Liver (tissue), 9 donors: ENCODE measurements around the gene SORBS2. TPM values are rescaled to one million over a fixed set of nuclear protein-coding genes. Genes with fewer than 3 reads are reported as not detected.
"Not testable (repeated sequence)": the region's sequence is repeated elsewhere in the genome, so short reads cannot be mapped to it uniquely, and the experiment has no call there.

Experiments
- DNase-seq: peaks from one replicate; pipeline ENCODE4 v3.0.0-alpha.2; 2017; ENCODE audit warnings: low spot score
- H3K27ac ChIP-seq, 2 donors: one replicate each; pipeline ENCODE4 v1.7.0; 2013; ENCODE audit warnings: inconsistent platforms in 2 of 2, low read length in 2 of 2, control low read depth in 1 of 2, low read depth in 1 of 2, mild to moderate bottlenecking in 1 of 2
- H3K27me3 ChIP-seq, 4 donors: one replicate each; pipeline versions ENCODE4 v1.6.1 to v1.7.0; 2013; ENCODE audit warnings: low read length in 3 of 4, inconsistent platforms in 1 of 4, mild to moderate bottlenecking in 1 of 4, moderate library complexity in 1 of 4; ENCODE audit not compliant: control insufficient read depth in 4 of 4, insufficient read depth in 4 of 4
- H3K36me3 ChIP-seq, 4 donors: one replicate each; pipeline versions ENCODE4 v1.6.1 to v1.7.0; 2013; ENCODE audit warnings: low read length in 3 of 4, mild to moderate bottlenecking in 3 of 4, low read depth in 1 of 4, moderate library complexity in 1 of 4; ENCODE audit not compliant: control insufficient read depth in 4 of 4, insufficient read depth in 3 of 4
- H3K4me1 ChIP-seq, 4 donors: one replicate each; pipeline versions ENCODE4 v1.6.1 to v1.7.0; 2013; ENCODE audit warnings: low read length in 3 of 4, mild to moderate bottlenecking in 3 of 4, moderate library complexity in 1 of 4; ENCODE audit not compliant: control insufficient read depth in 4 of 4, insufficient read depth in 4 of 4
- H3K4me3 ChIP-seq, 3 donors: one replicate each; pipeline versions ENCODE4 v1.6.1 to v1.7.0; 2013; ENCODE audit warnings: low read length in 3 of 3, control low read depth in 1 of 3, low read depth in 1 of 3, mild to moderate bottlenecking in 1 of 3
- H3K9ac ChIP-seq, 2 donors: one replicate each; pipeline ENCODE4 v1.7.0; 2013; ENCODE audit warnings: low read length in 2 of 2, mild to moderate bottlenecking in 2 of 2, moderate library complexity in 2 of 2, control low read depth in 1 of 2, low read depth in 1 of 2
- H3K9me3 ChIP-seq, 4 donors: one replicate each; pipeline versions ENCODE4 v1.6.1 to v1.7.0; 2013; ENCODE audit warnings: low read length in 3 of 4; ENCODE audit not compliant: control insufficient read depth in 4 of 4
- ATF3 ChIP-seq: IDR thresholded peaks from 2 replicates; pipeline ENCODE4 v1.6.1; 2016; ENCODE audit warnings: antibody characterized with exemption
- FOXA2 ChIP-seq: IDR thresholded peaks from 2 replicates; pipeline ENCODE4 v1.6.1; 2016; ENCODE audit warnings: antibody characterized with exemption
- GABPA ChIP-seq, 2 donors: IDR thresholded peaks in 1 of 2; conservative IDR thresholded peaks in 1 of 2; 2 replicates each; pipeline ENCODE4 v1.6.1; 2016; ENCODE audit warnings: antibody characterized with exemption in 2 of 2, mild to moderate bottlenecking in 1 of 2, moderate library complexity in 1 of 2
- HNF4A ChIP-seq, 2 donors: conservative IDR thresholded peaks; 2 replicates each; pipeline ENCODE4 v1.6.1; 2016; ENCODE audit warnings: antibody characterized with exemption in 2 of 2, mild to moderate bottlenecking in 2 of 2
- HNF4G ChIP-seq: IDR thresholded peaks from 2 replicates; pipeline ENCODE4 v1.6.1; 2016; ENCODE audit warnings: antibody characterized with exemption
- JUND ChIP-seq, 2 donors: IDR thresholded peaks; 2 replicates each; pipeline ENCODE4 v1.6.1; 2016; ENCODE audit warnings: antibody characterized with exemption in 2 of 2
- MAX ChIP-seq: IDR thresholded peaks from 2 replicates; pipeline ENCODE4 v1.6.1; 2016; ENCODE audit warnings: antibody characterized with exemption
- NR2F2 ChIP-seq: IDR thresholded peaks from 2 replicates; pipeline ENCODE4 v1.6.1; 2016; ENCODE audit warnings: antibody characterized with exemption
- RAD21 ChIP-seq, 2 donors: IDR thresholded peaks; 2 replicates each; pipeline ENCODE4 v1.6.1; 2016; ENCODE audit warnings: antibody characterized with exemption in 2 of 2, mild to moderate bottlenecking in 2 of 2
- REST ChIP-seq: IDR thresholded peaks from 2 replicates; pipeline ENCODE4 v1.6.1; 2016; ENCODE audit warnings: antibody characterized with exemption, mild to moderate bottlenecking
- RXRA ChIP-seq, 2 donors: IDR thresholded peaks; 2 replicates each; pipeline ENCODE4 v1.6.1; 2017 to 2018; ENCODE audit warnings: antibody characterized with exemption in 2 of 2, mild to moderate bottlenecking in 1 of 2
- TAF1 ChIP-seq: conservative IDR thresholded peaks from 2 replicates; pipeline ENCODE4 v1.6.1; 2016; ENCODE audit warnings: antibody characterized with exemption, mild to moderate bottlenecking
- YY1 ChIP-seq: IDR thresholded peaks from 2 replicates; pipeline ENCODE4 v1.6.1; 2016; ENCODE audit warnings: antibody characterized with exemption, mild to moderate bottlenecking
- WGBS: extraction: QIAGEN DNeasy Blood & Tissue Kit; methylation state at CpG from one replicate; pipeline ENCODE4 v1.1.7; 2013; 5-methylcytosine and 5-hydroxymethylcytosine counted together
- polyA plus RNA-seq, 2 donors: library from polyadenylated mRNA; stranded (reverse) in 1 of 2; unstranded in 1 of 2; fragments of 200-250 nt in 1 of 2; fragments of >200 nt in 1 of 2; fragmentation: Nextera tagmentation in 1 of 2; extraction: Ambion mirVana in 1 of 2; gene quantifications; one replicate each; pipeline versions ENCODE4 v1.2.1 to v1.2.3, GENCODE V29; 2013 to 2015
- total RNA-seq, 2 donors: library from RNA; depleted of rRNA; stranded (reverse); fragments of >200 nt; gene quantifications; one replicate each; pipeline ENCODE4 v1.2.3, GENCODE V29; 2014
- donor health status: healthy.
- donor health status: healthy.
- donor health status: healthy.
- donor health status: healthy.
- donor health status: healthy.

SORBS2 gene
- total RNA-seq, result 10 to 100 TPM; 23.3 to 73.9 TPM
- polyA plus RNA-seq, result 100 to 1,000 TPM in 1 of 2 donors, 10 to 100 TPM in 1; 45.4 to 136 TPM

- no peaks in the 10 kb centered on the region for H3K36me3 ChIP-seq
- peaks cover 2 to 32% (median 11%) of the 10 kb centered on the region in 4 donors for H3K4me1 ChIP-seq
- no peaks in the 10 kb centered on the region for H3K27me3 ChIP-seq
- TF ChIP-seq YY1 (peak; percentile 97), JUND (IDR thresholded peaks at IDR 0.05) (no peak), TAF1 (peak; percentile 69), RAD21 (IDR thresholded peaks at IDR 0.05) (peak in 1 of 2 donors; percentile 28), ATF3 (peak; percentile 17), RXRA (IDR thresholded peaks at IDR 0.05) (no peak), MAX (peak; percentile 10)
- H3K9me3 ChIP-seq, result no peaks in the 10 kb centered on the region
- peak within 1 kb of the TSS; percentile 88 to 95 for H3K27ac ChIP-seq
- peak; percentile 48 for DNase-seq
- peak within 1 kb of the TSS; percentile 66 to 96 for H3K9ac ChIP-seq
- WGBS, result 15% methylated on average over 20 of the region's 20 CpGs
- peak within 1 kb of the TSS; percentile 52 to 85 (median 64) for H3K4me3 ChIP-seq
Measured at GRCh38 chr4:185811509-185812364, at the start of gene SORBS2. SORBS2 (minus strand) TSS chr4:185812194; CDS start chr4:185690571, 121,623 bp downstream.

GRCh38 chr4:185859111-185859510 is 47.1 kb upstream of the SORBS2 start:
- no peak overlapping the region for H3K27ac ChIP-seq
- peaks cover 0 to 2% (median 0%) of the 10 kb centered on the region in 4 donors for H3K9me3 ChIP-seq
- H3K9ac ChIP-seq, result no peak overlapping the region
- no peak overlapping the region for H3K4me3 ChIP-seq
- no peak for DNase-seq
- H3K4me1 ChIP-seq, result no peaks in the 10 kb centered on the region
- WGBS, result 54% methylated on average over 7 of the region's 7 CpGs
- H3K36me3 ChIP-seq, result no peaks in the 10 kb centered on the region
- TF ChIP-seq FOXA2 (no peak), REST (no peak), RAD21 (IDR thresholded peaks at IDR 0.05) (no peak), ATF3 (no peak), RXRA (IDR thresholded peaks at IDR 0.05) (no peak), GABPA (IDR thresholded peaks at IDR 0.05 in 1 of 2, conservative IDR thresholded peaks at IDR 0.05 in 1 of 2) (no peak), NR2F2 (no peak), YY1 (no peak), MAX (no peak), HNF4G (no peak), HNF4A (conservative IDR thresholded peaks at IDR 0.05) (no peak)
- H3K27me3 ChIP-seq, result no peaks in the 10 kb centered on the region

- DNase-seq, H3K9me3 ChIP-seq, H3K4me1 ChIP-seq, H3K27ac ChIP-seq, H3K36me3 ChIP-seq, H3K27me3 ChIP-seq, H3K9ac ChIP-seq, H3K4me3 ChIP-seq: not testable (repeated sequence)
- WGBS, result 69% methylated on average over 4 of the region's 4 CpGs
Measured at GRCh38 chr4:185857561-185857960, 45.6 kb upstream of the SORBS2 start.
